A549 (cell line): ENCODE data around the gene FAM163B.

ENCODE experiments used
- BHLHE40 ChIP-seq: IDR thresholded peaks from 2 replicates; pipeline ENCODE4 v1.6.1; 2012; ENCODE audit warnings: low read depth, low read length, inconsistent platforms
- CTCF ChIP-seq: fragments of >200 bp; sonication (Bioruptor Twin); formaldehyde crosslinking; IDR thresholded peaks from 3 replicates; pipeline ENCODE4 v1.5.1; 2016
- EP300 ChIP-seq, 2 experiments: fragments of >200 bp; sonication (Bioruptor Twin); formaldehyde crosslinking; IDR thresholded peaks; 2 replicates in 1 of 2; 3 replicates in 1 of 2; pipeline ENCODE4 v1.6.1; 2016 to 2017
- ESRRA ChIP-seq: fragments of 150-350 bp; IDR thresholded peaks from 2 replicates; pipeline ENCODE4 v1.6.1; 2014; ENCODE audit warnings: mild to moderate bottlenecking, low read length, borderline replicate concordance
- HES2 ChIP-seq: fragments of >200 bp; sonication (Bioruptor Twin); formaldehyde crosslinking; IDR thresholded peaks from 2 replicates; pipeline ENCODE4 v1.6.1; 2016
- MAFK ChIP-seq: fragments of 450-650 bp; IDR thresholded peaks from 2 replicates; pipeline ENCODE4 v1.6.1; 2014; ENCODE audit not compliant: partially characterized antibody
- REST ChIP-seq: fragments of 200-600 bp; sonication (generic); IDR thresholded peaks from 2 replicates; pipeline ENCODE4 v1.6.1; 2016; ENCODE audit warnings: antibody characterized with exemption, mild to moderate bottlenecking, moderate library complexity
- SREBF2 ChIP-seq: fragments of 450-650 bp; IDR thresholded peaks from 2 replicates; pipeline ENCODE4 v1.6.1; 2014; ENCODE audit warnings: mild to moderate bottlenecking, moderate library complexity

DNA sequence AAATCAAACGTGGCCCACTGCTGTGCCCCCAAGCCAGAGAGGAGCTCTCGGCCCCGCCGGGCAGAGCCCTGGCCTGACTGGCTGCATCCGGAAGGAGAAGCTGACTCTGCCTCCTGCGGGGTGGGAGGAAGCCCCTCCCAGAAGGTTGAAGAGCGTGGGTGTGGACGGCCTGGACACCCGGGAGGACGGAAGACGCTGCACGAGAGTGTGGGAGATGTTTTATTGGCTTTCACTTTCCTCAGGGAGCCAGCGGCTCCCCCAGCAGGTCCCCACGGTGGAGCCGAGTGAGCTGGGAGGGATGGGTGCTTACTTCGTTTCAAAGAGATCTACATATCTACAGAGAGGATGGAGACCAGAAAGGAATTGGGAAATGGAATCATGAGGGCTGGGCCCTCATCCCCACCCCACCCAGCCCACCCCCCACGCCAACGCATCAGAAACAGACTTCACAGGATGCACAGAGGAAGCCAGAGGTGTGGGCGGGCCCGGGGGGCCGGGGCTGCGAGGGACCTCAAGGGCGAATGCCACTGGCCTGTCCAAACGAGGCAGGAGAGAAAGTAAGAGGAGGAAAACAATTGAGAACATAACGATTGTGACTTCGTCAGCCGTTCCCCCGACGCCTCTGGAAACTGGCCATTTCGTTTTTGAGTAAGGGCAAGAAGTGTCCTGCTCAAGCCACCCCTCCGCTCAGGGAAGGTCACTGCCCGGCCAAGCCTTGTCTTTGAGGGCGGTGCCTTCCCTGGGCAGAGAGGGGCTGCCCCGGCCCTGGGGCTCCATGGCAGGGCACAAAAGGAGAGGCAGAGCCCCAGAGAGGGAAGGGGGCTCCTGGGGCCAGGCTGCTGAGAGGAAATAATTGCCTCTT lies 32.1 kb downstream of the FAM163B start:
- TF ChIP-seq BHLHE40: no peak
- no peak for TF ChIP-seq EP300 (IDR thresholded peaks at IDR 0.05)
- no peak for TF ChIP-seq CTCF
- no peak for TF ChIP-seq REST
- TF ChIP-seq ESRRA: no peak
- no peak for TF ChIP-seq SREBF2
- TF ChIP-seq HES2: no peak
- TF ChIP-seq MAFK: no peak
